Measurements from ENCODE around the gene RAB34. TPM values are rescaled to one million over a fixed set of nuclear protein-coding genes. Genes with fewer than 3 reads are reported as not detected.
A peak's percentile ranks its signal among the peaks of the same experiment; 100 is the strongest.
"Not testable (repeated sequence)": the region's sequence is repeated elsewhere in the genome, so short reads cannot be mapped to it uniquely, and the experiment has no call there.

The RAB34 gene
- total RNA-seq, 1 donor from 2014 or later, result 82.9 TPM

DNA sequence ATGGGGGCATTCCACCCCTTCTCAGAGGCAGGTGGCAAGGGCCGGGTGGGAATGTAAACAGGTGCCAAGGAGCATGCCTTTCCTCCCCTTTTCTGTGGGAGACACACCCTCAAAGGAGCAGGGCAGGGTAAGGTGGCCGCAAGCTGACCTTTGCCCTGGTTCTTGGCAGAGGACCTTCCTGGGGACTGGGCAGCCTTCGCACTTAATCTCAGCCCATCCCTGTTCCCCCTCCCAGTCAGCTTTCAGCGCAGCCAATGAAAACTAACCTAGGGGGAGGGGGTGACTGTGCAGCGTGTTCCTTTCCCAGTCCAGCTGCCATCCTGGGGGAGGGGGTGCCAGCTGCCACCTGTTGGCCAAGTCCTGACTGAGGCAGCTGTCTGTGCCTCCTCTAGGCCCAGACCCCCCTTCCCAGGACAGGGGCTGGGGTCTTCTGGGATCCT lies 29.0 kb upstream of the RAB34 start:
- DNase-seq (ENCODE audit: low spot score), result peak; percentile 69

DNA sequence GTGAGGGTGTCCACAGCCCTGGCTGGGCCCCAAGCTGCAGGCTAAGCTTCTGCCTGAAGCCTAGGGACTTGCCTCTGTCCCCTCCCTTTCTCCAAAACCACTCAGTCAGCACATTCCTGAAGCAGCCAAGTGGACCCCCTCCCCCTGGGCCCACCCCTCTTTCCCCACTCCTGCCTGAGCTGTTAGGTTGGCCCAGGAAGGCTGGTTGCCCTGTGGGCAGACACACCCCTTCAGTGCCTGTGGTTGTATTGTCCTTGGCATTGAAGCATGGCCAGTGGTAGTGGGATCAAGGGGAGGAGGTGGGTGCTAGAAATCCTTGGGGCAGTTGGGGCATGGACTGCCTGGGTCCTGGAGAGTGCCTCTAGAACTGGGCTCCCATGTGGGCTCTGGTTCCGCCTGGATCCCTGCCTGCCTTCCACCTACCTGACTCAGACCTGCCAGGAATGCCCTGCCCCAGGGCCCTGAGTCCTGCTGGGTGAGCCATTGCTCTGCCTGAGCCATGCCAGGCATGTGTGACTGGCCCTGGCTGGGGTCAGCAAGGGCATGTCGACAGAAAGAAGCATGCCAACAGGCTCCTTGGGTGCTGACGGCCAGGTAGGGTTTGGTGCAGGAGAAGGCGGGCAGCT lies 28.2 kb upstream of the RAB34 start:
- DNase-seq (ENCODE audit: low spot score), result no peak

GRCh38 chr17:28744972-28745785 lies 27.5 kb upstream of the RAB34 start:
- DNase-seq (ENCODE audit: low spot score), result no peak

GRCh38 chr17:28744104-28744971 lies 26.7 kb upstream of the RAB34 start:
- DNase-seq (ENCODE audit: low spot score), result no peak

DNA sequence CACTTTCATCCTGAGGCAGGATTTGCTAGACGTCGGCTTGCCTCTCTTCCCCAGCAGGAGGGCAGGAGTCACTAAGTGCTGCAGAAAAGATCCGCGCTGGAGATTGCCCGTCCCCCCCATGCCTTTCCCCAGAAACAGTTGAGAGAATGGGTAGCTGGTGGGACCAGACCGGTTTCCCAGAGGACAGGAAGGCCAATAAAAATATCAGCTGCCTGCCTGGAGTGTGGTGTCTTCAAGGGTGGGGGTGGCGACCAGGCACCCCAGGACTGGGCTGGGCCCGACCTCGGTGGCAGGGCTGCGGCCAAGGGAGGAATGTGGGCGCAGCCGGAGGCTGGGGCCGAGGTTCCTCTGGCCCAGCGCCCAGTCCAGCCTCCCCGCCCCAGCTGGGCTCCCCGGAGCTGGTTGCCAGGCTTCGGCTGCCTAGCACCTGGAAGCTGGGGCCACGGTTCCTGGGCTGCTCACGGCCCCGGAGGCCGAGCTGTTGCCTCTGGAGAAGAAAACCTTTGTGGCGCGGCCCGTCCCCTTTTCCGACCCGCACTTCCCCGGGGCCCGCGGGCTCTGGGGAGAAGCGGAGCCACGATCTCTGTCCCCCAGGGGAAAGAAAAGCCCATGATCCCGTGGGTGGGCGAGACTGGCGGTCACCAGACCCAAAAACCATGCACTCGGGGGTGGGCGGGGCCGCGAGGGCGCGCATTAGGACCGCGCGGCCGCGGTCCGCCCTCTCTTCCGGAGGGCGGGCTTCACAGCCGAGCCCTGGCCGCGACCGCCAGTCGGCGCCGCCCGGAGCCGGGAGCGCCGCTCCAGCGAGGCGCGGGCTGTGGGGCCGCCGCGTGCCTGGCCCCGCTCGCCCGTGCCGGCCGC lies 25.8 kb upstream of the RAB34 start, which contains the start of gene TRAF4:
TRAF4 (plus strand) TSS at position 769 of the 861 bp plus-strand sequence. CDS start 102 bp downstream, outside the sequence.
- DNase-seq (ENCODE audit: low spot score), result peak; percentile 80

GRCh38 chr17:28741358-28742349 lies 24.0 kb upstream of the RAB34 start:
- DNase-seq (ENCODE audit: low spot score), result no peak

- DNase-seq (ENCODE audit: low spot score), result no peak
Observed at GRCh38 chr17:28740406-28741357, 23.0 kb upstream of the RAB34 start.

DNA sequence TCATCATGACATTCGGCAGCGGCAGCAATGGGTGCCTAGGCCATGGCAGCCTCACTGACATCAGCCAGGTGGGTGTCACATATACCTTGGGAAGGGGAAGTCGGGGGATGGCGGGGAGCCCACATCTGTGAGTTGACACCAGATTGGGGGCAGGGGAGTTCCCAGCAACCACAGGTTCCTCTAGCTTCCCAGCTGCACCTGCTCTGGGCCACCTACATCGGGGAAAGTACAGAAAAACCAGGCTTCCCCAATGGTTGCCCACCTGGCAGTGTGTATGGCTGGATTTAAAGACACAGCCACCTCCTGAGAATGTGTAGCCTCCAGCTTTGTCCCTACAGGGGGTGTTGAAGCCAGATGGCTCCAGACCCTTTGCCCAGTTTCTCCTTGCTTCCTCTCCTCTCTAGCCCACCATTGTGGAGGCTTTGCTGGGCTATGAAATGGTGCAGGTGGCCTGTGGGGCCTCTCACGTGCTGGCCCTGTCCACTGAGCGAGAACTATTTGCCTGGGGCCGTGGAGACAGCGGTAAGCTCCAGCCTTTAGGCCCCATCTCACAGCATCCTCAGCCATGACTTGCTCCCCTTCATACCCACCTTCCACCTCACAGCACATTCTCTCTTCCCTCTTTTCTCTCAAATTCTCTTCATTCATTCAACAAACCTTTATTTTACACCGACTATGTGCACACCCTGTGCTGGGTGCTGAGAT lies 21.2 kb upstream of the RAB34 start:
- no peak for DNase-seq (ENCODE audit: low spot score)

- peak; percentile 83 for DNase-seq (ENCODE audit: low spot score)
Observed at GRCh38 chr17:28737770-28738679, 20.4 kb upstream of the RAB34 start.

- DNase-seq (ENCODE audit: low spot score), result no peak
Observed at GRCh38 chr17:28737316-28737715, 19.6 kb upstream of the RAB34 start.

- not testable (repeated sequence) for DNase-seq (ENCODE audit: low spot score)
Observed at GRCh38 chr17:28735913-28736769, 18.5 kb upstream of the RAB34 start.

- DNase-seq (ENCODE audit: low spot score), result no peak
Observed at GRCh38 chr17:28735242-28735722, 17.6 kb upstream of the RAB34 start.

- DNase-seq (ENCODE audit: low spot score), result no peak
Observed at GRCh38 chr17:28734712-28735241, 17.1 kb upstream of the RAB34 start.

- DNase-seq (ENCODE audit: low spot score), result no peak
Observed at GRCh38 chr17:28733346-28733745, 15.7 kb upstream of the RAB34 start.

DNA sequence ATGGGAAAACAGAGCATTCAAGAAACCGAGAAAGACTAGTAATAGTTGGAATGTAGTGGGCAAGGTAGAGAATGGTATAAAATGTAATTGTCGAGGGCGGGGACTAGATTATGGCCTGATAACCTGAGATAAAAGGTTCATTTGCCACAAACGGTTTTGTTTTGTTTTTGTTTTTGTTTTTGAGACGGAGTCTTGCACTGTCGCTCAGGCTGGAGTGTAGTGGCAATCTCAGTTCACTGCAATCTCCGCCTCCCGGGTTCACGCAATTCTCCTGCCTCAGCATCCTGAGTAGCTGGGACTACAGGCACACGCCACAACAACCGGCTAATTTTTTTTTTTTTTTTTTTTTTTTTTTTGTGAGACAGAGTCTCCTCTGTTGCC lies 12.3 kb upstream of the RAB34 start:
- no peak for DNase-seq (ENCODE audit: low spot score)

Data from ureter (tissue), 1 donor.